ENCODE results near the gene MAP6. TPM values are rescaled to one million over a fixed set of nuclear protein-coding genes. Genes with fewer than 3 reads are reported as not detected.

Gene MAP6
- total RNA-seq, 2 donors from 2014 or later = 0.21 to 0.24 TPM

DNA sequence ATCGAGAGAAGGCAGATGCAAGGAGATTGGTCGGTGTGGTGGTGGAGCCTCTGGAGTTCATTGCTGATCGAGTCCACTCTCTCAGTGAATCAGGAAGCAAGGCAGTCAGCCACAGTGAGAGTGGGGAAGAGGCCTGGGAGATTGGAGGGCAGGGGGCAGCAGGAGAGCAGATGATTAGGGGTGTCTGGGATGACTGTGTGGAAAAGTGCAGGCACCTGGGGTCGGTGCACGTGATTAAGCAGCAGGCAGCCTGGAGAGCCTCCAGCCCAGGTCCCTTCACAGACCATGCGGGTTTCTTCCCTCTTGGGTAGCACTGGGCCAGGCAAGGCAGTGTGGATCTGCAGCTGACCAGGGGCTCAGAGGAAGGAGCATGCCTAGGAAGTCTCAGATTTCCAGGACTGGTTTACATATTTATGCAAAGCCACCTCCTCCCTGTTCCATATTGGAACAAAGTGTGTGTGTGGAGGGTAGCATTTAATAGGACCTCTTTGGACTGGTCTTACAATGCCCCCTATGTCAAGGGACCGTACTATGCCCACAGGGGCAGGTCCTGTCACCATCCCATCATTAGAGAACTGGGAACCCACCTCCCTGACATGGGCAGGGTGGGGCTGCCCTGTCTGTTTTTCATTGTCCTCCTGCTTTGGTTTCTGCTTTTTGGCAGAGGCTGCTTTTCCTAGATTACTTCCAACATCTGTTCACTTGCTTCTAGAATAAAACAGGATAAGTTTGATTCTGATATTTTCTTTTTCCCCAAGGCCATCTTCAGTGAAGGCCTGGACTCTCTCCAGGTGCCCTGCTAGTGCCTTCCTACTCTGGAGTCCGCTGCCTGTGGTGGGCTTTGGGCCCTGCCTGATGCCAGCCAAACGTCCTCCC lies 129.1 kb downstream of the MAP6 start:
- no peak for ATAC-seq (replicated peaks)
- no peaks in the 10 kb centered on the region for H3K27me3 Mint-ChIP-seq
- H3K27ac Mint-ChIP-seq = peak overlapping the region; percentile 41
- no peaks in the 10 kb centered on the region for H3K9me3 Mint-ChIP-seq
- H3K4me1 Mint-ChIP-seq = peaks cover 25% of the 10 kb centered on the region
- no peak overlapping the region for H3K4me3 Mint-ChIP-seq
- no peaks in the 10 kb centered on the region for H3K36me3 Mint-ChIP-seq (ENCODE audit: low read depth)

DNA sequence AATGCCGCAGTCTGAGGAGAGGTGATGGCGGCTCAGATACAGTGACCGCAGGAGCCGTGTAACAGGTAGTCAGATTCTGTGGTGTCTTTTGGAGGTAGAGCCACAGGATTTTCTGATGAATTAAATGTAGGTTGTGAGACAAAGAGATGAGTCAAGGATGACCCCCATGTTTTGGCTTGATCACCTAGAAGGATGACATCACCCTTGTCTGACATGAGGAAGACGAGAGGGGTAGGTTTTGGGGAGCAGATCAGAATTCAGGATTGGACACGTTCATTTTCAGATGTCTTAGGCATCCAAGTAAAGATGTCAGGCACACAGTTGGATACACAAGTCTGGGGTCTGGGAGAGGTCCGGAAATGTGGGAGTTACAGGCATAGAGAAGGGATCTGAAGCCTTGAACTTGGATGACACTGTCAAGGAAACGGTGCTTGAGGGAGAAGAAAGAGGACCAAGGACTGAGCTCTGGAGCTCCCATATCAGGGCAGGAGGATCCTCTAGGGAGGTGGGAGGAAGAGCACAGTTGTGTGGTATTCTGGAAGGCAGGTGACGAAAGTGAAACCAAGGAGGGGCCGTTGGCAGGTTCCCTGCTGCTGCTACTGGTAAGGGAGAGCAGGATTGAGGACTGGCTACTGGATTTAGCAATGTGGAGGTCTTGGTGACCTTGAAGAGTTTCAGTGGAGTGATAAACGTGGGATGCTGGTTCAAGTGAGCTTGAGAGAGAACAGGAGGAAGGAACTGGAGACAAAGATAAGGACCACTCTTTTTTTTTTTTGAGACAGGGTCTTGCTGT lies 130.5 kb downstream of the MAP6 start:
- H3K9me3 Mint-ChIP-seq = no peaks in the 10 kb centered on the region
- H3K36me3 Mint-ChIP-seq (ENCODE audit: low read depth) = no peaks in the 10 kb centered on the region
- ATAC-seq (replicated peaks) = peak; percentile 18
- H3K4me1 Mint-ChIP-seq = peaks cover 25% of the 10 kb centered on the region
- H3K4me3 Mint-ChIP-seq = peak overlapping the region; percentile 62
- H3K27ac Mint-ChIP-seq = peak overlapping the region; percentile 32
- H3K27me3 Mint-ChIP-seq = no peaks in the 10 kb centered on the region

DNA sequence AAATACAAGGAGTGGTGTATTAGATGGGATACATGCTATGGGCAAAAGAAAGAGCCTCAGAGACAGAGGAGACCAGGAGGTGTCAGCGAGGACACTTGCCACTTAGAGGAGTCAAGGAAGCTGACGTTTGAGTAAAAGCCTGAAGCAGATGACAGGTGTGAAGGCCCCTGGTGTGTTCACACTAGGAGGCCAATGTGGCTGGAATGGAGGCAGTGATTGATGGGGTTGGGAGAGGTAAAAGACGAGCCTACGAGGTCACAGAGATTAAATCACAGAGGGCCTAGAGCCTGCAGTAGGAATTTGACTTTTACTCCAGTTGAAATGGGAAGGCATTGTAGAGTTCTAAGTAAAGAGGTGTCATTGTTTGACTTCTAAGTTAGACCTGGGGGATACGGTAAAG lies 131.1 kb downstream of the MAP6 start:
- H3K27me3 Mint-ChIP-seq = no peaks in the 10 kb centered on the region
- ATAC-seq (replicated peaks) = no peak
- peaks cover 25% of the 10 kb centered on the region for H3K4me1 Mint-ChIP-seq
- no peaks in the 10 kb centered on the region for H3K36me3 Mint-ChIP-seq (ENCODE audit: low read depth)
- H3K27ac Mint-ChIP-seq = peak overlapping the region; percentile 32
- no peaks in the 10 kb centered on the region for H3K9me3 Mint-ChIP-seq
- H3K4me3 Mint-ChIP-seq = peak overlapping the region; percentile 62

Other genes starting within 250 kb of the MAP6 start
- gene KLHL35, start 235.8 kb downstream of the MAP6 start, total RNA-seq = 1 to 10 TPM in 1 of 2 donors, under 1 TPM in 1; 0.50 to 1.2 TPM
- gene GDPD5, start 143.1 kb downstream of the MAP6 start, total RNA-seq = 10 to 100 TPM; 26.8 to 54.2 TPM
- gene SERPINH1, start 106.8 kb downstream of the MAP6 start, total RNA-seq = 10 to 100 TPM in 1 of 2 donors, 1 to 10 TPM in 1; 8.8 to 10.2 TPM
- gene MOGAT2, start 48.8 kb upstream of the MAP6 start, total RNA-seq = not detected
- 1 to 10 TPM; 2.4 to 2.8 TPM for gene DGAT2, start 99.7 kb upstream of the MAP6 start, total RNA-seq
- 10 to 100 TPM; 14.1 to 20.1 TPM for gene UVRAG, start 146.2 kb upstream of the MAP6 start, total RNA-seq